DOHH2 (cell line): ENCODE data around the gene CDH4.

Experiments used
- CTCF ChIP-seq: fragments of 200-600 bp; sonication (generic); IDR thresholded peaks from one replicate; pipeline ENCODE4 v1.5.1; 2014; ENCODE audit warnings: antibody characterized with exemption, mild to moderate bottlenecking, low read depth, low read length; ENCODE audit not compliant: poor library complexity, severe bottlenecking
- EZH2phosphoT487 ChIP-seq: fragments of 200-600 bp; sonication (generic); IDR thresholded peaks from 2 replicates; pipeline ENCODE4 v1.6.1; 2017; ENCODE audit warnings: borderline replicate concordance, mild to moderate bottlenecking, antibody characterized with exemption, low read length, moderate library complexity, mixed read lengths

GRCh38 chr20:61510778-61511330 is 258.8 kb downstream of the CDH4 start:
- TF ChIP-seq CTCF: no peak
- no peak for TF ChIP-seq EZH2phosphoT487
